ENCODE measurements around the gene PHKG2.
A peak's percentile ranks its signal among the peaks of the same experiment; 100 is the strongest.

PHKG2 gene

DNA sequence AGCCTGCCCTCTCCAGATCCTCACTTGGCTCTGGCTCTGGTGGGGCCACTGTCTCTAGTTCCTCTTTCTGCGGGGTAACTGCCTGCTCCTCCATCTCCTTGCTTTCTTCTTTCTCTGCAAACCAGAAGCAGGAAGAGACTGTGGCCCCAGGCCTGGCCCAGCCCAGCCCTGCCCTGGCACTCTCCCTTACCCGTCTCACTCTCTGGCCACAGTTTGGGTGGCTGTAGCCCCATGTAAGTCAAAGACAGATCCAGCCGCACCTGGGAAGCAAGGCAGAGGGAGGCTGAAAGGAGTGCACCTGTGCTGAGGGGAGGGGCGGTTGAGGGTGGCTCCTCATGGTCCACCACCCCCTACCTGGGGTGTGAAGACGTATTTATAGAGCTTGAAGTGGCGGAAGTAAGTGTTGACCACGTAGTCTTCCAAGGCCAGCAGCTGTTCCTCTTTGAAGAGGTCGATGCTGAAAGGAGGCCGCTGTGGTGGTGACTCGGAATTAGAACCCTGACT, 10.8 kb downstream of the PHKG2 start:
- ATAC-seq = no peak

DNA sequence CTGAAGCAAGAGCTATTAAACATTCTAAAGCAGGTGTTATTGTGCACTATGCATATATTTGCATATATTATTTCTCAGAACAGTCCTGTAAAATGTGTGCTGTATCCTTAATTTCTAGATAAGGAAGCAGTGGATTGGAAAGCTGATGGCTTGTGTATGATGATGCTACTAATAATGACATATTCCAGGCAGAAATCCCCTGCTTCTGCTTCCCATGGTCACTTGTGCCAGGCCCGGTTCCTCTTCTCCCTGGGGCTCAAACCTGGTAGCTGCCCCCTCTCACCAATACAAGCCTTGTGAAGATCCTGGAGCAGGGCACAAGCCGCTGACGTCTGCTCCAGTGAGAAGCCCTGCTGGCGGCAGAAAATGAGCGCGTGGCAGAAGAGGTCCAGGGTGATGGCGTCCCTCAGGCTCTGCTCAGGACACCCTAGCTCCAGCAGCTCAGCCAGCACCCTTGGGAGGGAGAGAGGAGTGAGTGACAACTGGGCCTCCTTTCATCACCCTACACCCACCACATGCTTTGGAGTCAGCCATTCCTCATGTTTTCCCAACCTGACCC, 11.9 kb downstream of the PHKG2 start:
- no peak for ATAC-seq

DNA sequence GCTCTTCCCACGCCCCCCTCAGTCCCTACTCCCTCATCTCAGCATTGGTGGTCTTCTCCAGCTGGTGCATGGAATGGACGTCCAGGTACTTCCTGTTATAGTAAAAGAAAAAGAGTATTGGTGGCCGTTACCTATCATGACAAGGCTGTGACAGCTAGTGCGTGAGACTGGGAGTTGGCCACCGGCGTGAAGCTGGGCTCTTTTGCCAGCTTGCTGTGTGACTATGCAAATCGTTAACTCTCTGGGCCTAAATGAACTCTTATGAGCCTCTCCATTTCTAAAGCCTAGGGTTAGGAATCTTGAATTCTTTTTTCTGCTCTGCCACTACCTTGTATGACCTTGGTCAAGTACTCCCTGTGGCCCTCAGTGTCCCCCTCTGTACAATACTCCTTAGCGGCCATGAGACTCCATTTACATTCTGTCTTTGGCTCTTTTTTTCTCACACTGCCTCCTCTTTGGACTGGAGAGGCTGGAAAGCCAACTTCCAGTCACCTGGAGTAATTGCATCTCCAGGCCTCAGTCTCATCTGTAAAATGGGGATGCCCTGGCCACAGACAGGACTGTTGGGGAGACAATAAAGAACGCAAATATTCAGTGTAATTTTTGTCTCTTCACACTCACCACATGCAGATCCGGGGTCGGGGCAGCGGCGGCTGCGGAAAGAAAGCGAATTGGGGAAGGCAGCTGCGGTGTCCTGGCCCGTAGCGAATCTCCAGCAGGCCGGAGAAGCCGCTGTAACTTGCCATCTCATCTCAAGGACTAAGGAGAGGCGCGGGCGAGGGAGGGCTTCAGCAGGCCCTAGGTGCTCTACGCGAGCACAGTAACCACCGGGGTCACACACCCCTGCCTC, 12.6 kb downstream of the PHKG2 start:
- ATAC-seq = no peak

DNA sequence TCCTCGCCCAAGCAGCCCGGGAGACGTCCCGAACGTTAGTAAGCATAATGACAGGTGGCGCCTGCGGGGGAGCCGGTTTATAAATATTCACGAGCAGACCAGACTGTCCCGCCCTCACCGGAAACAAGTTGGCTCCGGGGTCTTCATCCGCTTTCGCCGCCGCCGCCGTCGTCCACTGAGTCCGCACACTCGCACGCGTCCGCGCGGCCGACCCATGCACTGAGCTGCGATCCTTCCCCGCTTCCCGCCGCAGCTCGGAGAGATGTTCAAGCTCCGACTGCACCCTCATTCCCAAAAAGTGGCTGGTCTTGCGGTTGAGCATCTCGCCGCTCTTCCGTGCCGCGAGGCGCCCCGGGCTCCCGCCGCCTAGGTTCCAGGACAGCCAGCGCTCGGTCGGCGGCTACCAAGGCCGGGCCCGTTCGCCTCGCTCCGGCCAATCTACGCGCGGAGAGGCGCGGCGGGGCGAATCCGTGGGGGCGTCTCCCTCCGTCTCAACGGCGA, 13.3 kb downstream of the PHKG2 start:
- peak; percentile 27 to 33 for ATAC-seq

DNA sequence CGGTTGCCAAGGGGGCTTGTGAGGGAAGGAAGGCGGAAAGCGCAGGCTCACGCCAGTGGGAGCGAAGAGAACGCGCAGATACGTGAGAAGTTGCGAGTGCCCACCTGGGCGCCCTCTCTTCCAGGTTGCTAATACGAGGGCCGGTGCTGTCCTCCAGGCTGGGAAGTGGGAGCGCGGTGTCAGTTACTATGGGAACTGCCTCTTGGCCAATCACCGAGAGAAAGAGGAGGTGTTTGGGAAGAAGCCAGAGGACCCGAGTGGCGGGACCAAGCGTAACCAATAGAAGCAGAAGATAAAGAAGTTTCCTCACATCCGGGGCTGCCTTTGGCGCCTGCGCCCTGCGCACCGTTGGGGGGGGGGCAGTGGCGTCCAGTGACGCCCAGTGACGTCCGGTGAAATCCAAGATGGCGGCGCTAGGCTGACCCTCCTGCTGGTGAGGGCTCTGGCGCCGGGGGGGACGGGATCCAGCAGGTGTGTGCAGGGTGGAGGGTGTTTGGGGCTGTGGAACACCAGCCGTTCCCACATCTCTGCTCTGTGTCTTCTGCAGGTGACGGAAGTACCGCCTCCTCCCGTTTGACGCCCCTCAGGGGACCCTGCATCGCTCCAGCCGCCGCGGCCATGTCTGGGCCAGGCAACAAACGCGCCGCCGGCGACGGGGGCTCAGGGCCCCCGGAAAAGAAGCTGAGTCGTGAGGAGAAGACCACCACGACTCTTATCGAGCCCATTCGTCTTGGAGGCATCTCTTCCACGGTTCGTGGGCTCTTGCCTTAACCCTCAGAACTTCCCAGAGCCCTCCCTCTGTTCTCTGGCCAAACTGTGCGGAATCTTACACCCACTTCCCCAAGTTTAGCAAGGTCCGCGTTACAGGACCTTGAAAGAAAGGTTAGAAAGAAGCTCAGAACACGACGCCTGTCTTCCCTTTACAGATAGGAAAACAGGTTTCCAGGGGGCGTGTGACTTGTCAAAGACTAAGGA, 14.0 kb downstream of the PHKG2 start, which contains the start of the genes CFAP119 and RNF40:
Gene CFAP119 (minus strand): TSS at position 135 of the 975 bp plus-strand sequence. CDS start 314 bp downstream, outside the sequence.
Gene RNF40 (plus strand): TSS at position 395 of the 975 bp plus-strand sequence. CDS start 224 bp downstream, at position 619.
- peak; percentile 95 for ATAC-seq

DNA sequence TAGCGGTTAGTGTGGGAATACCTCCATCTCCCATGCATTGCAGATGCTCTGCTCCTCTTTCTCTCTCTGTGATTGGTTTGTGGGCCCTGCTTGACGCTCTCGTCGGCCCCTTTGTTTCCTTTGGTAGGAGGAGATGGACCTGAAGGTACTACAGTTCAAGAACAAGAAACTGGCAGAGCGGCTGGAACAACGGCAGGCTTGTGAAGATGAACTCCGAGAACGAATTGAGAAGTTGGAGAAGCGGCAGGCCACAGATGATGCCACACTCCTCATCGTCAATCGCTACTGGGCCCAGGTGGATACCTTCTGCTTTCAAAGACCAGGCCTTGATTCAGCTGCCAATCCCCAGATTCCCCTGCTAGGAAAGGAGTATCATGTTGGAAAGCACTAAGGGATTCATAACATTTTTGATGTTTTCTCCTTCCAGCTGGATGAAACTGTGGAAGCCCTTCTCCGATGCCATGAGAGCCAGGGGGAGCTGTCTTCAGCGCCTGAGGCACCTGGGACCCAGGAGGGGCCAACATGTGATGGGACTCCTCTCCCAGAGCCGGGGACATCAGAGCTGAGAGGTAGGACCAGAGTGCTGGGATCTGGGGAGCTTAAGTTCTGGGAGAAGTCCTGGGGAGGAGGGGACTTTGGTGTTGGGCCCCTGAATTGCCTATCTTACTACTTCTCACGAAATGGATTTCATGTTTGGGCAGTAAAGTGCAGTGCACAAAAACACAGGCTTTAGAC, 14.9 kb downstream of the PHKG2 start:
- no peak for ATAC-seq

DNA sequence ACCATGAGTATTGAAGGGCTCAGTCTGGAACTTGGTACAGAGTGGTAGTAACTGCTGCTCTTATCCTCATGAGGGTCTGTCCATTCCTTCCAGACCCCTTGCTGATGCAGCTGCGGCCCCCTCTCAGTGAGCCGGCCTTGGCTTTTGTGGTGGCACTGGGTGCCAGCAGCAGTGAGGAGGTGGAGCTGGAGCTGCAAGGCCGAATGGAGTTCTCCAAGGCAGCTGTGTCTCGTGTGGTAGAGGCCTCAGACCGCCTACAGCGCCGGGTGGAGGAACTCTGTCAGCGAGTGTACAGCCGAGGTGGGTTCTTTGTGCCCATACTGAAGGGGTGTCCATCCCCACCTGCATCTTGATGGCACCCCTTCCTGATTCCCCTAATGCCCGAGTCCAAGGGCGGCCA, 15.9 kb downstream of the PHKG2 start:
- ATAC-seq = no peak

DNA sequence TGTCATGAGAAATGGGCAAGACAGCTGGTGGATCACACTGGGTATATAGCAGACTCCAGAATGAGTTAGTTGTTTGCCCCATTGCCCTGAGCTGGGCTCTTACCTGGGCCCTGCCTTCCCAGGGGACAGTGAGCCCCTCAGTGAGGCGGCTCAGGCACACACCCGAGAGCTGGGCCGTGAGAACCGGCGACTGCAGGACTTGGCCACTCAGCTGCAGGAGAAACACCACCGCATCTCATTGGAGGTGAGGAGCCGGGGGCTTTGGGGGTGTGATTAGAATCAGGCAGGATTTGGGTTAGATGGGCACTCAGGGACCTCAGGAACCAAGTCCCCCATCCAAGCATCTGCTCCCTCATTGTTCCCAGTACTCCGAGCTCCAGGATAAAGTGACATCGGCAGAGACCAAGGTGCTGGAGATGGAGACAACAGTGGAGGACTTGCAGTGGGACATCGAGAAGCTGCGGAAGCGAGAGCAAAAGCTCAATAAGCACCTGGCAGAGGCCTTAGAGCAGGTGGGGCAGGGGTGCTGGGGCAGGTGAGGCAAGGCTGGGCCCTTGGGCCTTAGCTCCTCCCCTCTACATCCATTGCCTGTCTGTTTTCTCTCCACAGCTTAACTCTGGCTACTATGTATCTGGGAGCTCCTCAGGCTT, 16.7 kb downstream of the PHKG2 start:
- no peak for ATAC-seq

DNA sequence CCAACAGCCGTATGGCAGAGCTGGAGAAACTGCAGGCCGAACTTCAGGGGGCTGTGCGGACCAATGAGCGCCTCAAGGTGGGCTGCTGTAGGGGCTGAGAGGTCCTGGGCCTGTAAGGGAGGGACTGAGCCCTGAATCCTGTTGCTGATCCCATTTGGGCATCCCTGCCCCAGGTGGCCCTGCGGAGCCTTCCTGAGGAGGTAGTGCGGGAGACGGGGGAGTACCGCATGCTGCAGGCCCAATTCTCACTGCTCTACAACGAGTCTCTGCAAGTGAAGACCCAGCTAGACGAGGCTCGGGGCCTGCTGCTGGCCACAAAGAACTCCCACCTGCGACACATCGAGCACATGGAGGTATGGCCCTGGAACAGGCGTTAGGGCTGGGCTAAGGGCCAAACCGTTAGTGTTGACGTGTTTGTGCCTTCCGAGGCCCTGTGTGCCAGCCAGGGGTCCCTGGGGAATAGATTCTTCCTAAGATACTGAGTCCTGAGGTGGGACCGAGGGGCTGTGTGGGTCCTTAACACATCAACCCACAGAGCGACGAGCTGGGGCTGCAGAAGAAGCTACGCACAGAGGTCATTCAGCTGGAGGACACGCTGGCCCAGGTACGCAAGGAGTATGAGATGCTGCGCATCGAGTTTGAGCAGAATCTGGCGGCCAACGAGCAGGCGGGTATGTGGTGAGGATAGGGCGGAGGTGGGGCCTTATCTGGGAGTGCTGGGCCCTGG, 18.1 kb downstream of the PHKG2 start:
- no peak for ATAC-seq

DNA sequence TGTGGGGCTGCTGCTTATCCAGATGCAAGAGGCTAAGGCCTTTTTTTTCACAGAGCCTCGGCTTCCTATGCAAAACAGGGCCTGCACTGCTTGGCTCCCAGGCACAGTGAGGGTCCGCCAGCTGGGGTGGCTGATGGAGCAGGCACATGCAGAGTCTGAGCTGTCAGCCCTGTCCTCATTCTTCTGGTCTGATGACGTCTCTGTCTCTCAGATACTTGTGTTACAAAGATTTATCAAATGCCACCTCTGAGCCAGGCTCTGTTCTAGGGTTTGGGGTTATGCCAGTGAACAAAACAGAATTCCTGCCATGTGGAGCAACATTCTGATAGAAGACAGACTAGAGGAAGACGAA, 18.7 kb downstream of the PHKG2 start:
- ATAC-seq = no peak

DNA sequence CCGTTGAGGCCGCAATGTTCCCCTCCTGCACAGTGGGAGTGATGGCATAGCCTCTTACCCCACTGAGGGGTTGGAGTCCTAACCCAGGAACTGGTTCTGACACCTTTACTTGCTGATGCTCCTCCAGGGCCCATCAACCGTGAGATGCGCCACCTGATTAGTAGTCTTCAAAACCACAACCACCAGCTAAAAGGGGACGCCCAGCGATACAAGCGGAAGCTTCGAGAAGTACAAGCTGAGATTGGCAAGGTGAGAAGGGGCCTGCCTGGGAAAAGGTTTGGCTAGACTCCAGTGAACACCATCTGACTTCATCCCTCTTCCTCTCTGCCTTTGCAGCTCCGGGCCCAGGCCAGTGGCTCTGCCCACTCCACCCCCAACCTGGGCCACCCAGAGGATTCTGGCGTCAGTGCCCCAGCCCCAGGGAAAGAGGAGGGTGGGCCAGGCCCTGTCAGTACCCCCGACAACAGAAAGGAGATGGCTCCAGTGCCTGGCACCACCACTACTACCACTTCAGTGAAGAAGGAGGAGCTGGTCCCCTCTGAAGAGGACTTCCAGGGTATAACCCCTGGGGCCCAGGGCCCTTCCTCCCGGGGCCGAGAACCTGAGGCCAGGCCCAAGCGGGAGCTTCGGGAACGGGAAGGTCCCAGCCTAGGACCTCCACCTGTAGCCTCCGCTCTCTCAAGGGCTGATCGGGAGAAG, 19.7 kb downstream of the PHKG2 start:
- no peak for ATAC-seq

DNA sequence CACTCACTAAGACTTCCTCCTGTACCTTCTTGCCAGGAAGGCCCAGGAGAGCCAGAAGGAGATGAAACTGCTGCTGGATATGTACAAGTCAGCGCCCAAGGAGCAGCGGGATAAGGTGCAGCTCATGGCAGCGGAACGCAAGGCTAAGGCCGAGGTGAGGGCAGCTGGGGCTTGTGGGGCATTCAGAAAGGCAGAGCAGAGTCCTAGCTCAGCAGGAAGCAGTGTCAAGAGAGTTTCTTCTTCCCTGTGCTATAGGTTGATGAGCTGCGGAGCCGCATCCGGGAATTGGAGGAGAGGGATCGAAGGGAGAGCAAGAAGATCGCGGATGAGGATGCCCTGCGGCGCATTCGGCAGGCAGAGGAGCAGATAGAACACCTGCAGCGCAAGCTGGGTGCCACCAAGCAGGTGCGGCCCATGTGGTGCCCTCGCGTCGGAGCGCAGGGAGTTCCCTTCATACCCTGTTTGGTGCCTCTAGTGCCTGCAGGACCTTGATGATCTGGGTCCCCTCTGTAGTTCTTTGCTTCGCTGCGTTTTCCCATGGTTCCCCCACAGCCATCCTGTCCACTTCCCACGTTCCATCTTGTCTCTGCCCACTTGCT, 20.5 kb downstream of the PHKG2 start:
- no peak for ATAC-seq

DNA sequence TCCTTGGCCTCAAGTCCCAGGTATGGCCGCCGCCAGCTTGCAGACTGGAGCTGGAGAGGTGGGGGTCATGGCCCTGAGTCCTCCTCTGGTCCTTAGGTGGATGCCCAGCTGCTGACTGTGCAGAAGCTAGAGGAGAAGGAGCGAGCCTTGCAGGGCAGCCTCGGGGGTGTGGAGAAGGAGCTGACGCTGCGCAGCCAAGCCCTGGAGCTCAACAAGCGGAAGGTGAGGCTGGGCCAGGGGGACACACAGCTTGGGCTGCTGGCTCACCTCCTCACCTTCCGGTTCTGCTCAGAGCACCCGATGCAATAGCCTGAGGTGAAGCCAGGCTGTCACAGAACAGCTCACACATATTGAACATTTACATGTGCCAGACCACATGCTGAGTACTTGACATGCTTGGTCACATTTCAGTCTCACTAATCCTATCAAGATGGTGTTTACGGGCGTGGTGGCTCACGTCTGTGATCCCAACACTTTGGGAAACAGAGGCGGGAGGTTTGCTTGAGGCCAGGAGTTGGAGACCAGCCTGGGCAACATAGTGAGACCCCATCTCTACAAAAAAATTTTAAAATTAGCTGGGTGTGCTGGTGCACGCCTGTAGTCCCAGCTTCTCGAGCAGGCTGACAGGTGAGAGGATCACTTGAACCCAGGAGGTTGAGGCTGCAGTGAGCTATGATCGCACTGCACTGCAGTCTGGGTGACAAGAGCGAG, 21.3 kb downstream of the PHKG2 start:
- no peak for ATAC-seq

DNA sequence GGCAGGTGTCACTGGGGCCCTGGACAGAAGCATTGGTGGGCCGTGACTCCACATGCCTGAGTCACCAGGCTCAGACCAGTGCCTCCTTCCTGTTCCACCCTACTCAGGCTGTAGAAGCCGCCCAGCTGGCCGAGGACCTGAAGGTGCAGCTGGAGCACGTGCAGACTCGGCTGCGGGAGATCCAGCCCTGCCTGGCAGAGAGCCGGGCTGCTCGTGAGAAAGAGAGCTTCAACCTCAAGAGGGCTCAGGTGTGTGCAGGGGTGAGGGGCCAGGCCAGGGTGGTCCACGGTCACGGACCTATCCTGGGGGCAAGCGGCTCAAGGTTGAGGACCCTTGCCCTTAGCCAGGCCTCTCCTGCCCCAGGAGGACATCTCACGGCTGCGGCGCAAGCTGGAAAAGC, 23.5 kb downstream of the PHKG2 start:
- no peak for ATAC-seq

DNA sequence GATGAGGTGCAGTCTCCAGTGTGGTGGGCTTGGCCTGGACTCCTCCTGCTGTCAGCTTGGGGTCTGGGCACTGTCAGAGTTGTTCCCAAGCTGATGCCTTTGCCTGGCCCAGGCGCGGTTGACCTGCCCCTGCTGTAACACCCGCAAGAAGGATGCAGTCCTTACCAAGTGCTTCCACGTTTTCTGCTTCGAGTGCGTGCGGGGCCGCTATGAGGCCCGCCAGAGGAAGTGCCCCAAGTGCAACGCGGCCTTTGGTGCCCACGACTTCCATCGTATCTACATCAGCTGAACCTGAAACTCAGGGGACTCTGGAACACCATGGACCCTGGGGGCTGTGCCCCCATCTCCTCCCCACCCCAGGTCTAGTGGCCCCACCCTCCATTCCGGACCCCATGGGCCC, 25.6 kb downstream of the PHKG2 start:
- ATAC-seq = no peak

DNA sequence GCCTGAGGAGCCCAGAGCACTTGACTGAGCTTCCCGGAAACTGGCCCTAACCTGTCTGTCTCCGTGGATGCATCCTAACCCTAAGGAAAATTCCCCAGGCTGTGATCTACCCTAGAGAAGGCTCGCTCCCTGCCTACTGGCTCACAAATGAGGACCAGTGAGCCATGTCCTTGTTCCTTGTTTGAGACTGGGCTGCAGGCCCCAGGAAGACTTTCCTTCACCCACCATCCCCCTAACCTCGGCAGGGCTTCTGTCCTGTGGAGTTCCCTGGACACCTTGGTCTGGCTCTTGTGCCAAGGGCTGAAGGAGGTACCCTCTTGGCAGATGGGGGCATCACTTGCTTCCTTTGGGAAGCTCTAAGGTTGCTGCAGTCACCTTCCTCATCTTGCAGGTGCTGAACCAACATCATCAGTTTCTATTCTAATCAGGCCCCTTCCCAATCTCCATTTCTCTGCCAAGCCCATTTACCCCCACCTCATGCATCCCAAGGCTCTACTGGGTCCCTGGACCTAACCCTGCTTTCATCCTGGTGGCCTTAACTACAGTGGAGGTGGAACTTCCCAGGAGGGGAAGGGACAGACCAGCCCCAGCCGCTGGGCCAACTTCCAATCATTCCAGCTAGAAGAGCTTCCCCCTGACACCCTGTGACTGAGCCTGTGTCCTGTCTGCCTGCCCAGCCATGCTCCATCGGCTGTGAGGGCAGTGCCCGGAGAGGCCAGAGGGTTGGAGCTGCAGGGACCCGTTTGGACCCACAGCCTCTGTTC, 26.3 kb downstream of the PHKG2 start:
- ATAC-seq = no peak

DNA sequence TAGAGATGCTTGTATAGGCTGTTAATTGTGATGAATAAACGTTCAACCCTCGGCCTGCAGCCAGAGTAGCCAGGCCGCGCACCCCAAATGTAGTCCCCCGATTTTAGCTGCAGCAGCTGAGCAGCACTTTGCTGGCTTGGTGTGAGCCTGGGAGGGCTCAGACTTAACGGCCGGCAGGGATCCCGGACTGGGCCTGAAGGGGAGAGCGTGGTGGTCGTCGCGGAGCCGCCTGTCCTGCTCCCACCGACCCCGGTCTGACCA, 26.8 kb downstream of the PHKG2 start:
- ATAC-seq = no peak

DNA sequence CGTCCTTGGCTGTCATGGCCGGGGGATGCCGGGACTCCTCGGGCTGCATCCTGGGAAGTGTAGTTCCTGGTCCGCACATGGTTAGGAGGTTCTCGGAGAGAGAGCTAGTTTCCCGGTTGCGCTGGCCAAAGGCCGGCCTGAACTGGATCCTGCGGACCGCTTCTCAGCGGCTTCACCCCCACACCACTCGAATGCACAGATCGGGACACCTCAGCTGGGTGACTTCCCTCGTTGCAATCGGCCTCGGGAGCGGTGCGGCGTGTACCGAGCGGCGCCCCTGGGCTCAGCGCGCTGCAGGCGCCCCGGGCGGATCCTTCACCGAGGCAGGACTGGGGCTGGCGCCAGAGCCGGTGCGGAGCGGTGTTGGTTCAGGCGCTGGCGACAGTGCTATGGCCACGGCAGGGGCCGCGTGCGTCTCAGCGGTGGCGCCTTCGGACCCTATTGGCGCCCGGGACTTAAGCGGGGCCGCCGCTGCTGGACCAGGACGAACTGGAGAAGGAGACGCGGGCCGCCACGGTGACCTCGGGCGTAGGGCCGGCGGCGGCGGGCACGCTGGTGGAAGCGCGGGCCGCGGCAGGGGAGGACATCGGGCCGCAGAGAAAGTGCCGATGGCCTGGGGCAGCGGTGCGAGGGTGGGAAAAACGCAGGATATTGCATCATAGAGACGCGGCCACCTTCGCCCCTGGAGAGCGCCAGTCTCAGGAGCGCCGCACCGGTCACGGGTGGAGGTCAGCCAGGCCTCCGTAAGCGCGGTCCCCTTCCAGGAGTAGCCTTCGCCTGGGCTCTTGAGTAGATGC, 27.4 kb downstream of the PHKG2 start:
- ATAC-seq = peak; percentile 82 to 83
